GM12878 (cell line): ENCODE data around the gene AP3B1. TPM values are rescaled to one million over a fixed set of nuclear protein-coding genes. Genes with fewer than 3 reads are reported as not detected.

Experiments used
- ATAC-seq: fragments of 200-7000 bp; cut with Tn5 transposase; 3 replicates; pipeline ENCODE4 v1.9.1; 2020; ENCODE audit warnings: mild to moderate bottlenecking, moderate library complexity
- BruUV-seq: library from RNA; stranded (reverse); fragments of 400-500 nt; replicated peaks from 2 replicates; lab custom pipeline; 2021; lab: Mats Ljungman, UMichigan
- CTCF ChIA-PET: fragments of 300-600 bp; sonication (Branson Sonifier 250); formaldehyde crosslinking; extraction: SDS; loops from one replicate; lab custom pipeline; 2021; ENCODE audit warnings: inconsistent platforms; lab: Yijun Ruan, JAX
- POLR2A ChIA-PET: fragments of 350-600 bp; formaldehyde crosslinking; extraction: SDS; loops from one replicate; lab custom pipeline; 2021; ENCODE audit warnings: inconsistent platforms; lab: Charles Lee
- RAD21 ChIA-PET: fragments of 300-600 bp; sonication (Branson Sonifier 250); formaldehyde crosslinking; loops from one replicate; lab custom pipeline; 2023; ENCODE audit warnings: antibody characterized with exemption; ENCODE audit not compliant: unreplicated experiment; lab: Charles Lee
- SMC1A ChIA-PET: fragments of 300-600 bp; sonication (Branson Sonifier 250); formaldehyde crosslinking; loops from one replicate; lab custom pipeline; 2023; ENCODE audit not compliant: unreplicated experiment, uncharacterized antibody; lab: Charles Lee
- DNase-seq: peaks from one replicate; pipeline ENCODE4 v3.0.0-alpha.2; 2011; ENCODE audit warnings: low read depth, low spot score
- FAIRE-seq: peaks from 3 replicates; lab custom pipeline; 2011; peaks lifted over from hg19 to GRCh38; lab: Jason Lieb, UNC
- H2AFZ ChIP-seq: 2 replicates; pipeline ENCODE4 v1.6.0; 2011; ENCODE audit warnings: low read depth, low read length, control low read depth; ENCODE audit not compliant: control insufficient read depth
- H3K27ac ChIP-seq: 2 replicates; pipeline ENCODE4 v1.5.1; 2011; ENCODE audit warnings: control low read depth; ENCODE audit not compliant: control insufficient read depth, insufficient read depth
- H3K27me3 ChIP-seq, 2 experiments: replicated peaks in 1 of 2; 2 replicates each; pipeline versions ENCODE4 v1.6.0 to v1.6.1; 2011; ENCODE audit warnings: low read length in 1 of 2; ENCODE audit not compliant: control insufficient read depth in 2 of 2, insufficient read depth in 2 of 2
- H3K36me3 ChIP-seq, 2 experiments: 2 replicates each; pipeline ENCODE4 v1.5.1; 2011; ENCODE audit warnings: low read length in 1 of 2; ENCODE audit not compliant: control insufficient read depth in 2 of 2, insufficient read depth in 2 of 2
- H3K4me1 ChIP-seq: 2 replicates; pipeline ENCODE4 v1.6.1; 2011; ENCODE audit warnings: mild to moderate bottlenecking, low read length, moderate library complexity, mixed read lengths; ENCODE audit not compliant: control insufficient read depth, insufficient read depth
- H3K4me2 ChIP-seq: 2 replicates; pipeline ENCODE4 v1.6.0; 2011; ENCODE audit warnings: control low read depth; ENCODE audit not compliant: control insufficient read depth, insufficient read depth
- H3K4me3 ChIP-seq: fragments of 200-600 bp; sonication (generic); 2 replicates; pipeline ENCODE4 v1.5.1; 2016
- H3K79me2 ChIP-seq: 2 replicates; pipeline ENCODE4 v1.6.0; 2011; ENCODE audit warnings: low read length; ENCODE audit not compliant: control insufficient read depth, insufficient read depth
- H3K9ac ChIP-seq: 2 replicates; pipeline ENCODE4 v1.8.0; 2011; ENCODE audit warnings: low read length, control low read depth, mixed read lengths; ENCODE audit not compliant: control insufficient read depth, insufficient read depth
- H3K9me3 ChIP-seq: replicated peaks from 3 replicates; pipeline ENCODE4 v1.5.1; 2011; ENCODE audit warnings: mild to moderate bottlenecking, low read length; ENCODE audit not compliant: control insufficient read depth, insufficient read depth
- H4K20me1 ChIP-seq: 2 replicates; pipeline ENCODE4 v1.6.0; 2011; ENCODE audit not compliant: control insufficient read depth, insufficient read depth
- MXI1 ChIP-seq: fragments of 150-350 bp; IDR thresholded peaks from 2 replicates; pipeline ENCODE4 v1.6.1; 2011; ENCODE audit warnings: low read depth, mild to moderate bottlenecking, inconsistent platforms, low read length, improper control_type of control experiment
- PML ChIP-seq: IDR thresholded peaks from 2 replicates; pipeline ENCODE4 v1.6.1; 2012; ENCODE audit warnings: low read length, inconsistent platforms
- STAT3 ChIP-seq: IDR thresholded peaks from 2 replicates; pipeline ENCODE4 v1.6.1; 2011; ENCODE audit warnings: low read depth, low read length, improper control_type of control experiment
- SUPT20H ChIP-seq: IDR thresholded peaks from 2 replicates; pipeline ENCODE4 v1.6.1; 2011; ENCODE audit warnings: low read depth, mild to moderate bottlenecking, low read length, moderate library complexity, borderline replicate concordance; ENCODE audit not compliant: control insufficient read depth
- TCF3 ChIP-seq: IDR thresholded peaks from 2 replicates; pipeline ENCODE4 v1.6.1; 2012; ENCODE audit warnings: low read depth, mild to moderate bottlenecking, low read length, borderline replicate concordance; ENCODE audit not compliant: insufficient read depth
- WGBS: methylation state at CpG from one replicate; pipeline ENCODE4 v1.1.6; 2016; ENCODE audit warnings: low lambda C conversion rate; ENCODE audit not compliant: insufficient replicate concordance, insufficient coverage; ENCODE audit errors: missing lambda C conversion rate; 5-methylcytosine and 5-hydroxymethylcytosine counted together
- in situ Hi-C: fragments of 300-500 bp; cut with MboI; formaldehyde crosslinking; loops from 9 replicates; pipeline ENCODE4 v1.14.3; 2018; ENCODE audit warnings: mixed read lengths
- intact Hi-C: fragments of 100-400 bp; cut with micrococcal nuclease; formaldehyde crosslinking; loops from one replicate; pipeline ENCODE4 v1.14.2; 2022; ENCODE audit not compliant: unreplicated experiment
- polyA plus RNA-seq, 11 experiments: library from polyadenylated mRNA; depleted of rRNA in 4 of 11; unstranded in 6 of 11; stranded (reverse) in 5 of 11; fragments of >200 nt; fragmentation: Nextera tagmentation in 4 of 11; fragmentation: Illumina TruSeq in 1 of 11; extraction: Ambion mirVana in 4 of 11; extraction: Trizol in 1 of 11; gene quantifications; 1 replicate in 1 of 11; 2 replicates in 10 of 11; pipeline versions ENCODE4 v1.2.1 to v1.2.3, GENCODE V29; 2011 to 2016; ENCODE audit warnings: inconsistent platforms in 2 of 11, missing spikeins in 2 of 11, low read depth in 1 of 11
- total RNA-seq, 4 experiments: library from RNA; depleted of rRNA in 3 of 4; stranded (reverse); fragments of >200 nt in 3 of 4; fragmentation: Illumina TruSeq in 1 of 4; extraction: Trizol in 1 of 4; gene quantifications; 2 replicates each; pipeline versions ENCODE4 v1.2.1 to v1.2.3, GENCODE V29; 2013 to 2021
- TF ChIP-seq, protein P1 (sequence below): IDR thresholded peaks from 2 replicates; pipeline ENCODE4 v1.6.1; 2011; ENCODE audit warnings: borderline replicate concordance, low read depth, mild to moderate bottlenecking, moderate library complexity, mixed read lengths, low read length; ENCODE audit not compliant: insufficient read depth; ENCODE audit errors: extremely low read length
- TF ChIP-seq, protein P2 (sequence below): fragments of 450-650 bp; formaldehyde crosslinking; IDR thresholded peaks from 2 replicates; pipeline ENCODE4 v1.4.0; 2020; ENCODE audit warnings: mild to moderate bottlenecking, moderate library complexity
- TF ChIP-seq, protein P3 (sequence below): IDR thresholded peaks from 2 replicates; pipeline ENCODE4 v1.6.1; 2011; ENCODE audit warnings: borderline replicate concordance, low read depth, mild to moderate bottlenecking, moderate library complexity, low read length; ENCODE audit not compliant: insufficient read depth, poor library complexity, severe bottlenecking
- TF ChIP-seq, protein P4 (sequence below): fragments of 450-650 bp; IDR thresholded peaks from 2 replicates; pipeline ENCODE4 v1.6.1; 2014; ENCODE audit warnings: mild to moderate bottlenecking

AP3B1 gene
- total and polyA plus RNA-seq, 10 of the 15 experiments (the other 5 are each of a cell fraction or from before 2014, with no cell fraction given), result 30.9 to 70.8 (median 46.0) TPM

DNA sequence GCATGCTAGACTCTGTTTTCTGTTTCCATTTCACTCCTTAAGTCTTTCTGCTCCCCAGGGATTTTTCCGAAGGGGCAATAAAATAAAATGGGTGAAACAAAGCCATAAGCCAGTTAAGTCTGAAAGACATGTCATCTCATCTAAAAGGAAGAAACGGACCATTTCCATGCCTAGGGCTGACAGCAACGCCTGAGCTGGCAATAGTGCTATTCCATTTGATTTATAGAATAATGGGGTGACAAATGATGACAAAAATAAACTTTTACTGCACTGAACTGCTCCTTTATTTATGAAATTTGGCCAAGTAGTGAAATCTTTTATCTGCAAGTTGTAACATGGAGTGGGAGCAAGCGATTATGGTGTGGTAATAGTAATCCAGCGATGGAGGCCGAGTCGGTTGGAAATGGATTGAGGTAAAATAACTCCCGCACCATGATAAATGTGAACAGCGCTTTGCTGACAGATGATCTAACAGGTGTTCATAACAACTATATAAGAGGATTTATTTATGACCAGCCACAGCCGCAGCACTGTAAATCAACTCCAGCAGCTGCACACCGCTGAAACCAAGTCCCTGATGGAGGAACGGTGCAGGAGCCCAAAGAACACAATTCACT lies 298.6 kb downstream of the AP3B1 start:
- no peak for FAIRE-seq
- no peak for TF ChIP-seq MXI1
- TF ChIP-seq, protein P1, sequence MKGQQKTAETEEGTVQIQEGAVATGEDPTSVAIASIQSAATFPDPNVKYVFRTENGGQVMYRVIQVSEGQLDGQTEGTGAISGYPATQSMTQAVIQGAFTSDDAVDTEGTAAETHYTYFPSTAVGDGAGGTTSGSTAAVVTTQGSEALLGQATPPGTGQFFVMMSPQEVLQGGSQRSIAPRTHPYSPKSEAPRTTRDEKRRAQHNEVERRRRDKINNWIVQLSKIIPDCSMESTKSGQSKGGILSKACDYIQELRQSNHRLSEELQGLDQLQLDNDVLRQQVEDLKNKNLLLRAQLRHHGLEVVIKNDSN, result no peak
- TF ChIP-seq, protein P2, sequence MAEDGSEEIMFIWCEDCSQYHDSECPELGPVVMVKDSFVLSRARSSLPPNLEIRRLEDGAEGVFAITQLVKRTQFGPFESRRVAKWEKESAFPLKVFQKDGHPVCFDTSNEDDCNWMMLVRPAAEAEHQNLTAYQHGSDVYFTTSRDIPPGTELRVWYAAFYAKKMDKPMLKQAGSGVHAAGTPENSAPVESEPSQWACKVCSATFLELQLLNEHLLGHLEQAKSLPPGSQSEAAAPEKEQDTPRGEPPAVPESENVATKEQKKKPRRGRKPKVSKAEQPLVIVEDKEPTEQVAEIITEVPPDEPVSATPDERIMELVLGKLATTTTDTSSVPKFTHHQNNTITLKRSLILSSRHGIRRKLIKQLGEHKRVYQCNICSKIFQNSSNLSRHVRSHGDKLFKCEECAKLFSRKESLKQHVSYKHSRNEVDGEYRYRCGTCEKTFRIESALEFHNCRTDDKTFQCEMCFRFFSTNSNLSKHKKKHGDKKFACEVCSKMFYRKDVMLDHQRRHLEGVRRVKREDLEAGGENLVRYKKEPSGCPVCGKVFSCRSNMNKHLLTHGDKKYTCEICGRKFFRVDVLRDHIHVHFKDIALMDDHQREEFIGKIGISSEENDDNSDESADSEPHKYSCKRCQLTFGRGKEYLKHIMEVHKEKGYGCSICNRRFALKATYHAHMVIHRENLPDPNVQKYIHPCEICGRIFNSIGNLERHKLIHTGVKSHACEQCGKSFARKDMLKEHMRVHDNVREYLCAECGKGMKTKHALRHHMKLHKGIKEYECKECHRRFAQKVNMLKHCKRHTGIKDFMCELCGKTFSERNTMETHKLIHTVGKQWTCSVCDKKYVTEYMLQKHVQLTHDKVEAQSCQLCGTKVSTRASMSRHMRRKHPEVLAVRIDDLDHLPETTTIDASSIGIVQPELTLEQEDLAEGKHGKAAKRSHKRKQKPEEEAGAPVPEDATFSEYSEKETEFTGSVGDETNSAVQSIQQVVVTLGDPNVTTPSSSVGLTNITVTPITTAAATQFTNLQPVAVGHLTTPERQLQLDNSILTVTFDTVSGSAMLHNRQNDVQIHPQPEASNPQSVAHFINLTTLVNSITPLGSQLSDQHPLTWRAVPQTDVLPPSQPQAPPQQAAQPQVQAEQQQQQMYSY (CRISPR knock-in tag), result no peak
- no peak for TF ChIP-seq PML
- no peak for TF ChIP-seq STAT3
- TF ChIP-seq, protein P3, sequence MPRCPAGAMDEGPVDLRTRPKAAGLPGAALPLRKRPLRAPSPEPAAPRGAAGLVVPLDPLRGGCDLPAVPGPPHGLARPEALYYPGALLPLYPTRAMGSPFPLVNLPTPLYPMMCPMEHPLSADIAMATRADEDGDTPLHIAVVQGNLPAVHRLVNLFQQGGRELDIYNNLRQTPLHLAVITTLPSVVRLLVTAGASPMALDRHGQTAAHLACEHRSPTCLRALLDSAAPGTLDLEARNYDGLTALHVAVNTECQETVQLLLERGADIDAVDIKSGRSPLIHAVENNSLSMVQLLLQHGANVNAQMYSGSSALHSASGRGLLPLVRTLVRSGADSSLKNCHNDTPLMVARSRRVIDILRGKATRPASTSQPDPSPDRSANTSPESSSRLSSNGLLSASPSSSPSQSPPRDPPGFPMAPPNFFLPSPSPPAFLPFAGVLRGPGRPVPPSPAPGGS, result no peak
- TF ChIP-seq, protein P4, sequence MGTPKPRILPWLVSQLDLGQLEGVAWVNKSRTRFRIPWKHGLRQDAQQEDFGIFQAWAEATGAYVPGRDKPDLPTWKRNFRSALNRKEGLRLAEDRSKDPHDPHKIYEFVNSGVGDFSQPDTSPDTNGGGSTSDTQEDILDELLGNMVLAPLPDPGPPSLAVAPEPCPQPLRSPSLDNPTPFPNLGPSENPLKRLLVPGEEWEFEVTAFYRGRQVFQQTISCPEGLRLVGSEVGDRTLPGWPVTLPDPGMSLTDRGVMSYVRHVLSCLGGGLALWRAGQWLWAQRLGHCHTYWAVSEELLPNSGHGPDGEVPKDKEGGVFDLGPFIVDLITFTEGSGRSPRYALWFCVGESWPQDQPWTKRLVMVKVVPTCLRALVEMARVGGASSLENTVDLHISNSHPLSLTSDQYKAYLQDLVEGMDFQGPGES, result no peak
- TF ChIP-seq SUPT20H, result no peak
- TF ChIP-seq TCF3, result no peak

More for the DNA sequence above, 298.6 kb downstream of the AP3B1 start:
- SMC1A ChIA-PET, result interaction anchor here (1.8 kb wide), 1 partner anchor 11 kb away, joined by 7 read pairs; no protein-coding TSS in a partner anchor
- POLR2A ChIA-PET, result no interaction called here
- Histone ChIP-seq H3K4me1 (no peaks in the 10 kb centered on the region), H3K4me2 (no peak overlapping the region), H2AFZ (no peak overlapping the region), H3K9ac (no peak overlapping the region), H3K27me3 (no peaks in the 10 kb centered on the region), H3K27ac (no peak overlapping the region), H4K20me1 (no peaks in the 10 kb centered on the region), H3K36me3 (no peaks in the 10 kb centered on the region), H3K79me2 (no peaks in the 10 kb centered on the region), H3K9me3 (no peaks in the 10 kb centered on the region), H3K4me3 (no peak overlapping the region)
- RAD21 ChIA-PET, result no interaction called here
- intact Hi-C loops (no loop called here), in situ Hi-C loops (no loop called here)
- DNase-seq (no peak), ATAC-seq (no peak)
- WGBS, result 84% methylated on average over 12 of the region's 12 CpGs
- no TSS peak for BruUV-seq
- CTCF ChIA-PET, result interaction anchor here (1.1 kb wide), 1 partner anchor 120 kb away, joined by 3 read pairs; no protein-coding TSS in a partner anchor
